GM12874 (cell line): ENCODE results near the gene TNS3.

Experiments
- CTCF ChIP-seq: IDR thresholded peaks from 2 replicates; pipeline ENCODE4 v1.5.1; 2011; ENCODE audit warnings: low read depth, mild to moderate bottlenecking, control low read depth, low read length, moderate library complexity; ENCODE audit not compliant: insufficient read depth

The TNS3 gene

DNA sequence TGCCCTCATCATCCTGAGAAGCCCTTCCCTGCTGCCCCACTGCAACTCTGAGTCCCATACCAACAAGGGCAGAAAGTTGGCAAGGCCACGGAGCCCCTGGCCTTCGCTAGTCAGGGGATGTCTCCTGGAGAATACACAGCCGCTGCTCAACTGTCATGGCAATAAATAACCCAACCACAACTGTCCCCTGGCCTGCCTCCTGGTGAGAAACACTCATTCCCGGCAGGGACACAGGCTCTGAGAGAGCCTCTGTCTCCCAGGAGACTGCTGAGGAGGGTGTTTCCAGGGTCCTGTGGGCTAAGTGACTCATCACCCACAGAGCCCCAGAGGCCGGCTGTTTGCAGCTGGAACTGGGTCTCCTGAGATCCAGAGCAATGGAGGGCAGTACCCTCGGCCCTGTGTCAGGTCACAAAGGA is 354.1 kb downstream of the TNS3 start:
- no peak for TF ChIP-seq CTCF

DNA sequence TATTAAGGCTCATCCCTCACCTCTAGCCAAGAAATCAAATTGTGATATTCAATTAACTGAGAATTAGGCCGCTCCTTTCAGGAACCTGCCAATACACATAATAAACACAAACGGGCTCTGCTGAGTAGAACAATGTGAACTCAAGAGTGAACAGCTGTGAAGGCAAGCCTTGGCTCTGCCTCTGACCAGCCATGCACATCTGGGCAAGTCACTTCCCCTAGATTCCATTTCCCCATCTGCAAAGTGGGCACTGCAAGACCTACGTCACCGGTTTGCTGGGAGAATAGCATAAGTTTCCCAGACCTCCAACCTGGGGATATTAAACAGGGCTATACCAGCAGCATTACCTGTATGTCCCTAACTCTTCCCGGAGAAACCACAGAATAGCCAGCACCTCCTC is 355.2 kb downstream of the TNS3 start:
- TF ChIP-seq CTCF, result no peak

DNA sequence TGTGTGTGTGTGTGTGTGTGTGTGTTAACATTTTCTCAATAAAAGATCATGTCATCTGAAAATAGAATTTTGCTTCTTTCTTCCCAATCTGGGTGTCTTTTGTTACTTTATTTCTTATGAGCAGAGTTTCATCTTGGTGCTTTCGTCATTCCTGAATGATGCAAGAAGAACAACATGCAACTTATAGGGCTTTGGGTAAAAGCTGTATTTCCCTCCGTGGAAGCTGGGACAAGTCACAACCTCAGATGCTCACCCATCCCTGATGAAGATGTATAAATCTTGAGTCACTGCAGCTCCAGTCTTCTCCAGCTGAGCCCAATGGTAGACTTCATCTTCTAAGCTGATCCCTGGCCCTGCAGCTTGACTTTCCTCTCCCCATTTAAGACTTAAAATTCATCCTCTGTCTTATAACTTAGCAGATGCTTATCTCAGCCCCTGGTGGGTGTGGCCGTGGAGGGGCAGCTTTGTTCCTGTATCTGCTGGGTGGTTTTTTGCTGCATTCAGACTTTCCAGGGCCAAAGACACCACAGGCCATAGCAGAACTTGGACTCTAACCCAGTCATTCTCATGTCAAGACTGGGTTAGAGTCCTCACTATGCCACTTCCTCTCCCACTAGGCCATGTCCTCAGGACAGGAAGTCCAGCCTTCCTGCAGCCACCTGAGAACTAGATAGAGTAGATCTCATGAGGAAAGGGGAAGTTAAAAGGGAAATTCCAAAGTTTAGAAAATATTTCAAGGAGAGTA is 356.4 kb downstream of the TNS3 start:
- TF ChIP-seq CTCF, result no peak
